ENCODE results near the gene SVIL.
"Not testable (repeated sequence)": the region's sequence is repeated elsewhere in the genome, so short reads cannot be mapped to it uniquely, and the experiment has no call there.

The SVIL gene

DNA sequence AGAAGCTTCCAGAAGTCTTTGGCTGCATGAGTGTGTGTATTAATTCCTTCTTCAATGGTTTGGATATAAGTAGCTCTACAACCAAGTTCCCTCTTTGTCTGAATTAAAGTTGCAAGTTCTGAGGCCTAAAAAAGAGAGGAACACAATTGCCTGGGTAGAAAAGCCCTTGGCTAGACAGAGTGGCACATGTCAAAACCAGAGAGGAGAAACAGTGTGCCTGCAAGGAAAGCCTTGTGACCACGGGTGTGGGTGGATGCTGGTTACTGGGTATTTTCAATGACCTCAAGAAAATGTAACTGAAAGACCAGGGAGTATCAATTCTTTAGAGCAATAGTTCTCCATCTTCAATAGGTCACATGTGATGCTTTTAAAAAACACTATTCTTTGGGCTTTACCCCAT lies 148.3 kb downstream of the SVIL start:
- no peak overlapping the region for H3K4me3 ChIP-seq (ENCODE audit: low read depth, low read length)
- TF ChIP-seq, protein P1, sequence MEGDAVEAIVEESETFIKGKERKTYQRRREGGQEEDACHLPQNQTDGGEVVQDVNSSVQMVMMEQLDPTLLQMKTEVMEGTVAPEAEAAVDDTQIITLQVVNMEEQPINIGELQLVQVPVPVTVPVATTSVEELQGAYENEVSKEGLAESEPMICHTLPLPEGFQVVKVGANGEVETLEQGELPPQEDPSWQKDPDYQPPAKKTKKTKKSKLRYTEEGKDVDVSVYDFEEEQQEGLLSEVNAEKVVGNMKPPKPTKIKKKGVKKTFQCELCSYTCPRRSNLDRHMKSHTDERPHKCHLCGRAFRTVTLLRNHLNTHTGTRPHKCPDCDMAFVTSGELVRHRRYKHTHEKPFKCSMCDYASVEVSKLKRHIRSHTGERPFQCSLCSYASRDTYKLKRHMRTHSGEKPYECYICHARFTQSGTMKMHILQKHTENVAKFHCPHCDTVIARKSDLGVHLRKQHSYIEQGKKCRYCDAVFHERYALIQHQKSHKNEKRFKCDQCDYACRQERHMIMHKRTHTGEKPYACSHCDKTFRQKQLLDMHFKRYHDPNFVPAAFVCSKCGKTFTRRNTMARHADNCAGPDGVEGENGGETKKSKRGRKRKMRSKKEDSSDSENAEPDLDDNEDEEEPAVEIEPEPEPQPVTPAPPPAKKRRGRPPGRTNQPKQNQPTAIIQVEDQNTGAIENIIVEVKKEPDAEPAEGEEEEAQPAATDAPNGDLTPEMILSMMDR (conservative IDR thresholded peaks at IDR 0.05; ENCODE audit: low read depth, low read length), result no peak
- DNase-seq (ENCODE audit: low read depth), result no peak

DNA sequence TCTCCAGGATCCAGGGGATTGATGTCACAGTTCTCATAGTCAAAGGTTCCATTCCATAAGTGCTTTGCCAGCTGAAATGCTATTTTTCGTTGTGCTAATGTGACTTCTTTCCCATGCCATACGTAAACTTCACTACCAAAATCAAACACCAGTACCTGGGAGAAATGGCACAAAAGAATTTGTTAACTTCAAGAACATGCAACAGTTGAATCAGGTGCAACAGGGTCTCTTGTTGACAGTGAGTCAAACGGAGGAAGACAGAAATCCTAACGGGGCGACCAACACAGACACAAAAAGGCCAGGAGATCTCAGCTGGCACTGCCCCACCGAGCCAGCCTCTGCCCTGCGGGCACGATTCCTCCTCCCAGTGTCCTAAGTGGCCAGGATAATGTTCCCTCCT lies 150.1 kb downstream of the SVIL start:
- H3K4me3 ChIP-seq (ENCODE audit: low read depth, low read length); DNase-seq (ENCODE audit: low read depth): not testable (repeated sequence)

DNA sequence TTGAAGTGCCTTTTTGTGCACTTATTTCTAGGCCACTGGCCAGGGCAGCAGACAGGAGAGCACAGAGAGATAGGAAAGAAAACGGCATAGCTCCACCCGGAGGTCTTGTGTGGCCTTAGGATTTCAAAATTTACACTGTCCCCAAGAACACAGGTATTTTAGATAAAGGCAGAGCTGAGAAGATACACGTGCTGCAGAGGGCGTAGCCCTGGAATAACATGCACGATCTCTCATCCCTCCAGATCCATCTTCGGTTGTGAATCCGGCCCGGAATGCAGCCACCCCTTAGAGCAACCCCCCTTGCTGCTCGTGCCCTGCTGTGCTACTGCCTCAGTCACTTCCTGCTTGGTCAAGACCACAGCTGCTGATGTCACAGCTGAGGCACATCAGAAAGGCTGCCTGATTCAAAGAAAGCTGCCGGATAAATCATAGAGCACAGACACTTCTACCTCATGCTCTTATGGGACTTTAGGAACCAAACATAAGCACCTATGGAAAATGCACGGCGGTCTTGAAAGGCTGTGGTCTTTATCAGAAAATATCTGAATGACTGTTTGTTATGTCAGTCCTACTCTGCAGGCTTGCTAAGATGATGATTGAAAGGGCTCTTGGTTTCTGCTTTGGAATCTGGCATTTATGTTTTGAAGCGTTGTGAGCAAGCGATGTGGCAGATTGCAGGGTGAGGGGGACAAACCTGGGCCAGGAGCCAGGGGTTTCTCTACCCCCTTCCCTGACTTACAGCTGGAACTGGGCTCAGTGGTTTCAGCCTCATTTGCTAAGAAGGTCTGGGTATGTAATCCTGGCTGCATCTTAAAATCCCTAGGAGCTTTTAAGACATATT lies 152.0 kb downstream of the SVIL start:
- H3K4me3 ChIP-seq (ENCODE audit: low read depth, low read length), result no peak overlapping the region
- DNase-seq (ENCODE audit: low read depth), result peak; percentile 89

DNA sequence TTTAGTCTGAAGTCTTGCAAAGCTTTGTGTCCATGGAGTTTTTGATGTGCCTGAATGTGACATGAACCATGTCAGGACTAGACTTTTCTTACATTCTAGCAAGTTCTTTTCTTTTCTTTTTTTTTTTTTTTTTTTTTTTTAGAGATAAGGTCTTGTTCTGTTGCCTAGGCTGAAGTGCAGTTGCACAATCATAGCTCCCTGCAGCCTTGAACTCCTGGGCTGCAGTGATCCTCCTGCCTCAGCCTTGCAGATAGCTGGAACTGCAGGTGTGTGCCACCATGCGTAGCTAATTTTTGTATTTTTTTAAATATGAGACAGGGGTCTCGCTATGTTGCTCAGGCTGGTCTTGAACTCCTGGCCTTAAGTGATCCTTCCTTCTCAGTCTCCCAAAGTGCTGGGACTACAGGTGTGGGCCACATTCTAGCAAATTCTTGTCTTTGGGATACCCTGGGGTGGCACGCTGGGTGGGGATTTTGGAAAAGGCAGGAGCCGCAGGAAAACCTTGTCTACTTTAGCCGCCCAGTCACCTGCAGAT lies 152.8 kb downstream of the SVIL start:
- TF ChIP-seq, protein P1 (conservative IDR thresholded peaks at IDR 0.05; ENCODE audit: low read depth, low read length), result no peak

More for the DNA sequence above, 152.0 kb downstream of the SVIL start:
- TF ChIP-seq, protein P1 (conservative IDR thresholded peaks at IDR 0.05; ENCODE audit: low read depth, low read length), result peak; percentile 10

DNA sequence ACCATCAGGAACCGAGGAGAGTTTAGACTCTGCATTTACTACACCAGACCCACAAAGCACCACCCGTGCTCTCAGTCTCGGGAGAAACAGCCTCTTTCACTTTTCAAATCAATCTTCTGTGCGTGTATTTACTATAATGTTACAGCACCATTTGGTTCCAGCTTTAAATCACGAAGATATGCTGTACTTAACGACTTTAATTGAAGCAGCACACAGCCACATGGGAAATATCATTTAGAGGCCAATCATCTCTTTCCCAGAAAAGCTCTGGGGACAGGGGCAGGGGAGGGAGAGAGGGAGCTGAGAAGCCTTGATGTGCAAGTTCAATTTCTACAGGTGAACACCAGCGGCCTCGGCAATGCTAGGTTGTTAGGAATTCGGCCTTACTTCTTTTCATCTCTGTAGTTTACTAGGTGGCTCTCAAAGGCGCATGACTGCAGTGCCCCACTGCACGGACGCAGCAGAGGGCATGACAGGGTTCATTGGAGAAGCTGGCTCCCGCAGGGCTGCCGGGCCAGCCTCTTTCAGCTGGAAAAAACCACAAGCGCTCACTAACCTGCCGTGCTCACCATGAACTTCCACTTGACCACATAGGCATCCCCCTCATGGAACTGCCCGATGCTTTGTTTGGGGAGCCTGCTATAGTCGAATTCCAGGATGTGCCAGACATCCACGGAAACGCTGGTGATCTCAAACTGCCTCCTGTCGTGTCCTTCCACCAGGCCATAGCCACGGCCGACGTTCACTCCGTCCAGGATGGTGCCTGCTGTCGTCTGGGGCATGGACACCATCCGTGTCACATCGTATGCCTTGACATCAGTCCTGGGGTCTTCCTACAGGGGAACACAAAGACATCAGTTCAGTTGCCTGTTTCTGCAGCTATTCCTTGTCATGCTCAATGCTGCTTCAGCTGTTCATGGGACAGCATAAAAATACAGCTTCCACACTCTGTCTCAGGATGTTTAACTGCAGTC lies 154.5 kb downstream of the SVIL start:
- TF ChIP-seq, protein P1 (conservative IDR thresholded peaks at IDR 0.05; ENCODE audit: low read depth, low read length), result no peak
- DNase-seq (ENCODE audit: low read depth), result no peak

More for the DNA sequence above, 152.8 kb downstream of the SVIL start:
- DNase-seq (ENCODE audit: low read depth), result peak; percentile 32
- no peak overlapping the region for H3K4me3 ChIP-seq (ENCODE audit: low read depth, low read length)

DNA sequence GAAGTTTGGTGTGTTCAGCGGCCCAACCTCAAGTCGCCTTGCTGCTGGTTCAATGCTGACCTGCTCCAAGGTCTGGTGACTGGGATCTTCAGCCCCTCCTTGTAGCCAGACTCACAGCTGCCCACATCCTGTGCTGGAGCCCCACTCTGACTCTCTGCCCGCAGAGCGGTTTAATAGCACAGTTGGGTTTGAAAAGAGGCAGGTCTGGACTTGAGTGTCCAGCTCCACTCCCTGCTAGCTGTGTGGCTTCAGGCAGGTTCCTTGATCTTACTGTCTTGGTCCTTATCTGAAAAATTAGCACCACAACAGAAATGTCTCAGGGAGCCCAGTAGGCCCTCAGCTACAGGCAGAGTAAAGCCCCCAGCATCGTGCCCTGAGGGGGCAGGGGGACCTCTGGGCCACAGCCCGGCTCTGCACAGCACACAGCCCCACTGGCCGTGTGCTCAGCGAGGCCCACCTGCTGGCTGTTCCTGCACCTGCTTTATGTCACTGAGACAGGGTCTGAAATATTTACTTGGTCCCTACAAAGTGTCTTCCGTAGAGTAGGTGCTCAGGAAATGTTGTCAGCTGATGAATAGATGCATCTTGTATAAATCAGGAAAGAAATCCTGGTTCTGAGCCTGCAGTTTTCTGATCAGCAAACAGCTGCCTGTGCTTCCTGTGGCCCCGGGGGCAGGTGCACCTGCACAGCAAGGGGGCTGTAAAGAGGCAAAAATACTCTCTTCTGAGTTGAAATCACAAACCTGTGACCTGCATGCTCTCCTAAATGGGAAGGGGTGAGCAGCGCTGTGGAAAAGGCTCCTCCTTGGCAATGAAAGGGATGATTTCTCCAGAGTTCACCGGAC lies 155.5 kb downstream of the SVIL start:
- H3K4me3 ChIP-seq (ENCODE audit: low read depth, low read length), result no peak overlapping the region
- DNase-seq (ENCODE audit: low read depth), result peak; percentile 59
- TF ChIP-seq, protein P1 (conservative IDR thresholded peaks at IDR 0.05; ENCODE audit: low read depth, low read length), result no peak

More for the DNA sequence above, 154.5 kb downstream of the SVIL start:
- H3K4me3 ChIP-seq (ENCODE audit: low read depth, low read length), result no peak overlapping the region
